GM23338 (cell line): ENCODE measurements around the gene WDHD1. TPM values are rescaled to one million over a fixed set of nuclear protein-coding genes. Genes with fewer than 3 reads are reported as not detected.

Experiments used
- ATAC-seq: fragments of 200-7000 bp; cut with Tn5 transposase; 3 replicates; pipeline ENCODE4 v1.9.1; 2020
- DNase-seq: peaks from one replicate; pipeline ENCODE4 v3.0.0-alpha.2; 2015; ENCODE audit warnings: low spot score
- H2AFZ ChIP-seq: fragments of 200-600 bp; sonication (generic); 2 replicates; pipeline ENCODE4 v1.8.0; 2016; ENCODE audit warnings: antibody characterized with exemption, mild to moderate bottlenecking, moderate library complexity
- H3F3A ChIP-seq: fragments of 200-600 bp; sonication (generic); replicated peaks from 2 replicates; pipeline ENCODE4 v1.8.0; 2017; ENCODE audit warnings: antibody characterized with exemption, mixed run types, low read depth
- H3K27ac ChIP-seq: fragments of 200-600 bp; sonication (generic); 2 replicates; pipeline ENCODE4 v1.6.1; 2016; ENCODE audit warnings: low read depth
- H3K27me3 ChIP-seq: fragments of 200-600 bp; sonication (generic); 2 replicates; pipeline ENCODE4 v1.8.0; 2016; ENCODE audit warnings: mild to moderate bottlenecking, mixed run types, moderate library complexity; ENCODE audit not compliant: insufficient read depth
- H3K36me3 ChIP-seq: fragments of 200-600 bp; sonication (generic); 2 replicates; pipeline ENCODE4 v1.8.0; 2016; ENCODE audit warnings: mild to moderate bottlenecking; ENCODE audit not compliant: insufficient read depth
- H3K4me1 ChIP-seq: fragments of 200-600 bp; sonication (generic); 2 replicates; pipeline ENCODE4 v1.8.0; 2016; ENCODE audit warnings: mild to moderate bottlenecking, moderate library complexity; ENCODE audit not compliant: insufficient read depth
- H3K4me2 ChIP-seq: fragments of 200-600 bp; sonication (generic); 2 replicates; pipeline ENCODE4 v1.7.1; 2017; ENCODE audit warnings: mixed run types
- H3K4me3 ChIP-seq: fragments of 200-600 bp; sonication (generic); 2 replicates; pipeline ENCODE4 v1.6.1; 2016; ENCODE audit warnings: mixed run types
- H3K79me2 ChIP-seq: fragments of 200-600 bp; sonication (generic); replicated peaks from 2 replicates; pipeline ENCODE4 v1.8.0; 2017; ENCODE audit warnings: mild to moderate bottlenecking; ENCODE audit not compliant: insufficient read depth
- H3K9me2 ChIP-seq: fragments of 200-600 bp; sonication (generic); 2 replicates; pipeline ENCODE4 v1.8.0; 2017; ENCODE audit not compliant: insufficient read depth
- H4K20me1 ChIP-seq: fragments of 200-600 bp; sonication (generic); replicated peaks from 2 replicates; pipeline ENCODE4 v1.8.0; 2017; ENCODE audit warnings: mild to moderate bottlenecking; ENCODE audit not compliant: insufficient read depth
- H3K27ac Mint-ChIP-seq: 2 replicates; pipeline ENCODE4 v1.8.0; 2020; ENCODE audit warnings: inconsistent platforms, mild to moderate bottlenecking, moderate library complexity, mixed read lengths
- H3K27me3 Mint-ChIP-seq: 3 replicates; pipeline ENCODE4 v1.8.0; 2022; ENCODE audit warnings: low read depth, mild to moderate bottlenecking, moderate library complexity, mixed read lengths, inconsistent platforms; ENCODE audit not compliant: insufficient read depth, poor library complexity
- H3K36me3 Mint-ChIP-seq: 3 replicates; pipeline ENCODE4 v1.8.0; 2021; ENCODE audit warnings: low read depth, mild to moderate bottlenecking, inconsistent platforms, moderate library complexity, mixed read lengths
- H3K4me1 Mint-ChIP-seq: 3 replicates; pipeline ENCODE4 v1.8.0; 2020; ENCODE audit warnings: mild to moderate bottlenecking, inconsistent platforms, mixed read lengths
- H3K4me3 Mint-ChIP-seq: 3 replicates; pipeline ENCODE4 v1.8.0; 2021; ENCODE audit warnings: moderate library complexity, mild to moderate bottlenecking, inconsistent platforms, mixed read lengths
- H3K9me3 Mint-ChIP-seq: 3 replicates; pipeline ENCODE4 v1.8.0; 2020; ENCODE audit warnings: moderate library complexity, mild to moderate bottlenecking, inconsistent platforms, mixed read lengths
- CREB1 ChIP-seq: fragments of 250-450 bp; sonication (Bioruptor Pico); IDR thresholded peaks from 2 replicates; pipeline ENCODE4 v1.5.0; 2020; ENCODE audit warnings: low read depth, mild to moderate bottlenecking, moderate library complexity
- CTCF ChIP-seq, 2 experiments: fragments of 200-600 bp in 1 of 2; sonication (generic) in 1 of 2; conservative IDR thresholded peaks; 2 replicates each; pipeline versions ENCODE4 v1.5.1 to v1.6.1; 2016 to 2017; ENCODE audit warnings: antibody characterized with exemption in 2 of 2, low read depth in 2 of 2, mild to moderate bottlenecking in 2 of 2, moderate library complexity in 1 of 2
- EZH2 ChIP-seq: fragments of 200-600 bp; sonication (generic); IDR thresholded peaks from one replicate; pipeline ENCODE4 v1.8.0; 2017; ENCODE audit warnings: antibody characterized with exemption, mild to moderate bottlenecking, low read depth; ENCODE audit not compliant: unreplicated experiment
- JUNB ChIP-seq: IDR thresholded peaks from one replicate; pipeline ENCODE4 v1.6.1; 2016; ENCODE audit warnings: antibody characterized with exemption; ENCODE audit not compliant: unreplicated experiment
- NANOG ChIP-seq: IDR thresholded peaks from 2 replicates; pipeline ENCODE4 v1.6.1; 2016; ENCODE audit warnings: antibody characterized with exemption, borderline replicate concordance
- REST ChIP-seq: IDR thresholded peaks from one replicate; pipeline ENCODE4 v1.6.1; 2018; ENCODE audit warnings: antibody characterized with exemption; ENCODE audit not compliant: unreplicated experiment
- STAT1 ChIP-seq: IDR thresholded peaks from one replicate; pipeline ENCODE4 v1.6.1; 2016; ENCODE audit warnings: antibody characterized with exemption; ENCODE audit not compliant: unreplicated experiment
- ZNF114 ChIP-seq: fragments of 250-450 bp; sonication (Bioruptor Pico); IDR thresholded peaks from 2 replicates; pipeline ENCODE4 v1.5.0; 2020; ENCODE audit warnings: mild to moderate bottlenecking, moderate library complexity
- ZNF462 ChIP-seq: fragments of 250-450 bp; sonication (Bioruptor Pico); IDR thresholded peaks from 2 replicates; pipeline ENCODE4 v1.5.0; 2020; ENCODE audit warnings: mild to moderate bottlenecking, moderate library complexity
- polyA plus RNA-seq: library from polyadenylated mRNA; unstranded; fragments of >200 nt; fragmentation: Nextera tagmentation; extraction: Ambion mirVana; gene quantifications from 2 replicates; pipeline ENCODE4 v1.2.1, GENCODE V29; 2016
- total RNA-seq: library from RNA; depleted of rRNA; stranded (reverse); fragments of >200 nt; shearing (Covaris generic); gene quantifications from 2 replicates; pipeline ENCODE4 v1.2.3, GENCODE V29; 2014

WDHD1 gene
- total and polyA plus RNA-seq, 2 experiments from 2014 or later: 48.8 to 65.4 TPM

GRCh38 chr14:54946500-54946899, 80.4 kb downstream of the WDHD1 start:
- Histone ChIP-seq H2AFZ (no peak overlapping the region), H3K4me2 (no peak overlapping the region), H4K20me1 (no peaks in the 10 kb centered on the region), H3K79me2 (peaks cover 4% of the 10 kb centered on the region; the same call in 1 of the 2 replicates), H3K4me3 (no peak overlapping the region), H3K27ac (no peak overlapping the region), H3K36me3 (peaks cover 26% of the 10 kb centered on the region), H3K27me3 (no peaks in the 10 kb centered on the region), H3F3A (no peaks in the 10 kb centered on the region), H3K4me1 (no peaks in the 10 kb centered on the region), H3K9me2 (no peaks in the 10 kb centered on the region)
- DNase-seq (no peak), ATAC-seq (no peak)
- no peak overlapping the region for H3K27ac Mint-ChIP-seq
- peaks cover 7% of the 10 kb centered on the region for H3K27me3 Mint-ChIP-seq
- H3K4me1 Mint-ChIP-seq: peaks cover 17% of the 10 kb centered on the region; the same call in 2 of the 3 replicates
- H3K36me3 Mint-ChIP-seq: peaks cover 74% of the 10 kb centered on the region
- peaks cover 33% of the 10 kb centered on the region for H3K9me3 Mint-ChIP-seq
- TF ChIP-seq CTCF (conservative IDR thresholded peaks at IDR 0.05; ENCODE audit: low read depth in 2 of 2) (no peak), REST (no peak), EZH2 (no peak), ZNF462 (CRISPR knock-in tag) (no peak), ZNF114 (CRISPR knock-in tag) (no peak), CREB1 (CRISPR knock-in tag) (no peak), STAT1 (no peak), NANOG (no peak), JUNB (no peak)
- no peak overlapping the region for H3K4me3 Mint-ChIP-seq
